Mesothelial cell of epicardium (in vitro differentiated cells): ENCODE results near the gene OXCT1. TPM values are rescaled to one million over a fixed set of nuclear protein-coding genes. Genes with fewer than 3 reads are reported as not detected.

ENCODE experiments used
- DNase-seq, 2 experiments: peaks; one replicate each; pipeline ENCODE4 v3.0.0; 2021; ENCODE audit warnings: low spot score in 2 of 2; ENCODE audit not compliant: unreplicated experiment in 2 of 2
- H3K27ac Mint-ChIP-seq: 2 replicates; pipeline ENCODE4 v1.8.0; 2021; ENCODE audit warnings: mixed read lengths
- H3K27me3 Mint-ChIP-seq: 2 replicates; pipeline ENCODE4 v1.8.0; 2021; ENCODE audit warnings: low read depth, mixed read lengths
- H3K36me3 Mint-ChIP-seq: 2 replicates; pipeline ENCODE4 v1.8.0; 2021; ENCODE audit warnings: mixed read lengths
- H3K4me1 Mint-ChIP-seq: 2 replicates; pipeline ENCODE4 v1.8.0; 2021; ENCODE audit warnings: mixed read lengths
- H3K4me3 Mint-ChIP-seq: 2 replicates; pipeline ENCODE4 v1.8.0; 2021; ENCODE audit warnings: mild to moderate bottlenecking, moderate library complexity, mixed read lengths
- H3K9me3 Mint-ChIP-seq: 2 replicates; pipeline ENCODE4 v1.8.0; 2021; ENCODE audit warnings: mixed read lengths
- CTCF ChIP-seq: fragments of 200-600 bp; sonication (generic); IDR thresholded peaks from one replicate; pipeline ENCODE4 v1.5.0; 2021; ENCODE audit warnings: antibody characterized with exemption; ENCODE audit not compliant: unreplicated experiment
- total RNA-seq: library from RNA; stranded (reverse); gene quantifications from 3 replicates; pipeline ENCODE4 v1.2.1, GENCODE V29; 2021

OXCT1 gene
- total RNA-seq, 1 donor from 2014 or later, result 21.2 TPM

- no peak overlapping the region for H3K4me3 Mint-ChIP-seq
- peaks cover 4% of the 10 kb centered on the region for H3K9me3 Mint-ChIP-seq
- peaks cover 8% of the 10 kb centered on the region for H3K4me1 Mint-ChIP-seq
- peaks cover 5% of the 10 kb centered on the region for H3K27me3 Mint-ChIP-seq
- TF ChIP-seq CTCF, result no peak
- DNase-seq, result no peak
- no peak overlapping the region for H3K27ac Mint-ChIP-seq
- H3K36me3 Mint-ChIP-seq, result no peaks in the 10 kb centered on the region
Measured at GRCh38 chr5:41878173-41878572, 7.9 kb upstream of the OXCT1 start.

GRCh38 chr5:41877408-41877807 is 7.2 kb upstream of the OXCT1 start:
- peaks cover 5% of the 10 kb centered on the region for H3K27me3 Mint-ChIP-seq
- H3K4me1 Mint-ChIP-seq, result peaks cover 6% of the 10 kb centered on the region
- H3K9me3 Mint-ChIP-seq, result peaks cover 4% of the 10 kb centered on the region
- no peak for TF ChIP-seq CTCF
- no peak for DNase-seq
- H3K36me3 Mint-ChIP-seq, result no peaks in the 10 kb centered on the region
- H3K4me3 Mint-ChIP-seq, result no peak overlapping the region
- H3K27ac Mint-ChIP-seq, result no peak overlapping the region

GRCh38 chr5:41876678-41877077 is 6.5 kb upstream of the OXCT1 start:
- Mint-ChIP-seq H3K36me3 (no peaks in the 10 kb centered on the region), H3K4me1 (peaks cover 6% of the 10 kb centered on the region)

GRCh38 chr5:41875121-41875520 is 4.9 kb upstream of the OXCT1 start:
- Mint-ChIP-seq H3K4me3 (no peak overlapping the region), H3K27ac (no peak overlapping the region), H3K36me3 (no peaks in the 10 kb centered on the region), H3K27me3 (peaks cover 5% of the 10 kb centered on the region), H3K9me3 (peaks cover 4% of the 10 kb centered on the region), H3K4me1 (peaks cover 9% of the 10 kb centered on the region)
- DNase-seq, result no peak
- TF ChIP-seq CTCF, result no peak

More at GRCh38 chr5:41876678-41877077, 6.5 kb upstream of the OXCT1 start:
- H3K9me3 Mint-ChIP-seq, result peaks cover 4% of the 10 kb centered on the region
- H3K27me3 Mint-ChIP-seq, result peaks cover 5% of the 10 kb centered on the region
- no peak for TF ChIP-seq CTCF
- DNase-seq, result no peak
- H3K27ac Mint-ChIP-seq, result no peak overlapping the region
- no peak overlapping the region for H3K4me3 Mint-ChIP-seq

- Mint-ChIP-seq H3K27me3 (peaks cover 5% of the 10 kb centered on the region), H3K4me3 (no peak overlapping the region), H3K36me3 (no peaks in the 10 kb centered on the region), H3K4me1 (peaks cover 9% of the 10 kb centered on the region), H3K27ac (no peak overlapping the region), H3K9me3 (peaks cover 4% of the 10 kb centered on the region)
- no peak for DNase-seq
- TF ChIP-seq CTCF, result no peak
Measured at GRCh38 chr5:41874512-41875060, 4.4 kb upstream of the OXCT1 start.

- Mint-ChIP-seq H3K9me3 (peaks cover 4% of the 10 kb centered on the region), H3K36me3 (no peaks in the 10 kb centered on the region), H3K27me3 (no peaks in the 10 kb centered on the region), H3K4me3 (no peak overlapping the region), H3K27ac (no peak overlapping the region), H3K4me1 (peaks cover 15% of the 10 kb centered on the region)
- no peak for DNase-seq
- TF ChIP-seq CTCF, result no peak
Measured at GRCh38 chr5:41871852-41872251, 1.6 kb upstream of the OXCT1 start.
